Upper lobe of right lung (tissue), 1 donor: ENCODE measurements around the gene ULBP2. TPM values are rescaled to one million over a fixed set of nuclear protein-coding genes. Genes with fewer than 3 reads are reported as not detected.

ENCODE experiments used
- ATAC-seq: fragments of 200-7000 bp; cut with Tn5 transposase; one replicate; pipeline ENCODE4 v1.9.1; 2020; ENCODE audit warnings: mild to moderate bottlenecking, moderate library complexity
- DNase-seq: peaks from one replicate; pipeline ENCODE4 v3.0.0-alpha.2; 2020
- H3K27ac ChIP-seq: fragments of 200-600 bp; one replicate; pipeline ENCODE4 v1.8.0; 2022
- H3K27me3 ChIP-seq: fragments of 200-600 bp; one replicate; pipeline ENCODE4 v1.8.0; 2022; ENCODE audit warnings: mild to moderate bottlenecking
- H3K36me3 ChIP-seq: fragments of 200-600 bp; one replicate; pipeline ENCODE4 v1.8.0; 2022
- H3K4me1 ChIP-seq: fragments of 200-600 bp; one replicate; pipeline ENCODE4 v1.8.0; 2022
- H3K4me3 ChIP-seq: fragments of 200-600 bp; one replicate; pipeline ENCODE4 v1.8.0; 2022; ENCODE audit warnings: mild to moderate bottlenecking
- H3K9me3 ChIP-seq: fragments of 200-600 bp; one replicate; pipeline ENCODE4 v1.8.0; 2022
- CTCF ChIP-seq: fragments of 200-600 bp; IDR thresholded peaks from one replicate; pipeline ENCODE4 v1.8.0; 2022; ENCODE audit warnings: antibody characterized with exemption
- intact Hi-C: fragments of 100-400 bp; cut with DNase I; formaldehyde crosslinking; loops from one replicate; pipeline ENCODE4 v1.11.0; 2022
- total RNA-seq: library from RNA; stranded (reverse); fragmentation: NEBNext Ultra II Directional; extraction: Animal tissue kit (Norgen Biotek cat#: 25700); gene quantifications from one replicate; pipeline ENCODE4 v1.2.1, GENCODE V29; 2021
- donor health status: DM: no; HTN: yes; CAD: no; lungs with severe emphysema.

Gene ULBP2
- total RNA-seq, 1 donor from 2014 or later, result 2.3 TPM

- intact Hi-C loops, result no loop called here
- no peak overlapping the region for H3K27ac ChIP-seq
- no peaks in the 10 kb centered on the region for H3K36me3 ChIP-seq
- TF ChIP-seq CTCF, result no peak
- no peaks in the 10 kb centered on the region for H3K27me3 ChIP-seq
- peaks cover 12% of the 10 kb centered on the region for H3K4me1 ChIP-seq
- H3K4me3 ChIP-seq, result no peak overlapping the region
- DNase-seq (no peak), ATAC-seq (no peak)
- H3K9me3 ChIP-seq, result no peaks in the 10 kb centered on the region
Measured at GRCh38 chr6:149901444-149902140, 40.2 kb upstream of the ULBP2 start.

GRCh38 chr6:149903938-149904611 is 37.7 kb upstream of the ULBP2 start:
- no peak overlapping the region for H3K4me3 ChIP-seq
- H3K36me3 ChIP-seq, result no peaks in the 10 kb centered on the region
- no peaks in the 10 kb centered on the region for H3K27me3 ChIP-seq
- no peak overlapping the region for H3K27ac ChIP-seq
- no peaks in the 10 kb centered on the region for H3K4me1 ChIP-seq
- no peak for TF ChIP-seq CTCF
- intact Hi-C loops, result no loop called here
- DNase-seq, result no peak
- no peaks in the 10 kb centered on the region for H3K9me3 ChIP-seq
- ATAC-seq, result no peak

- DNase-seq (peak; percentile 54), ATAC-seq (peak; percentile 19)
- no peak for TF ChIP-seq CTCF
- Histone ChIP-seq H3K27ac (no peak overlapping the region), H3K4me3 (no peak overlapping the region), H3K27me3 (no peaks in the 10 kb centered on the region), H3K4me1 (no peaks in the 10 kb centered on the region), H3K36me3 (no peaks in the 10 kb centered on the region), H3K9me3 (no peaks in the 10 kb centered on the region)
- intact Hi-C loops, result no loop called here
Measured at GRCh38 chr6:149904661-149905370, 37.0 kb upstream of the ULBP2 start.

GRCh38 chr6:149905371-149905910 is 36.4 kb upstream of the ULBP2 start:
- Histone ChIP-seq H3K9me3 (no peaks in the 10 kb centered on the region), H3K36me3 (no peaks in the 10 kb centered on the region), H3K4me1 (no peaks in the 10 kb centered on the region), H3K27me3 (no peaks in the 10 kb centered on the region), H3K27ac (no peak overlapping the region), H3K4me3 (no peak overlapping the region)
- TF ChIP-seq CTCF, result no peak
- DNase-seq (peak; percentile 61), ATAC-seq (peak; percentile 9)
- intact Hi-C loops, result no loop called here

GRCh38 chr6:149905911-149906371 is 35.9 kb upstream of the ULBP2 start:
- no peaks in the 10 kb centered on the region for H3K36me3 ChIP-seq
- TF ChIP-seq CTCF, result no peak
- ATAC-seq (no peak), DNase-seq (peak; percentile 41)
- H3K9me3 ChIP-seq, result no peaks in the 10 kb centered on the region
- no peak overlapping the region for H3K27ac ChIP-seq
- H3K4me1 ChIP-seq, result no peaks in the 10 kb centered on the region
- no peaks in the 10 kb centered on the region for H3K27me3 ChIP-seq
- intact Hi-C loops, result no loop called here
- no peak overlapping the region for H3K4me3 ChIP-seq
